Subcutaneous preadipocyte (primary cell): ENCODE data around the gene ADK. TPM values are rescaled to one million over a fixed set of nuclear protein-coding genes. Genes with fewer than 3 reads are reported as not detected.

Experiments used
- small RNA-seq: library from RNA; depleted of rRNA; stranded (forward); fragments of <200 nt; gene quantifications from one replicate; pipeline ENCODE3, GENCODE V24; 2012
- total RNA-seq: library from RNA; depleted of rRNA; stranded (reverse); fragments of >200 nt; gene quantifications from 2 replicates; pipeline ENCODE4 v1.2.3, GENCODE V29; 2012

Gene ADK
- total RNA-seq: 49.7 and 52.9 TPM in 2 replicates

GRCh38 chr10:74150990-74151878 is at the start of gene ADK:
Gene ADK, plus strand, starts transcription at chr10:74151221. Its CDS starts 58 bp downstream, at chr10:74151279.

GRCh38 chr10:74150204-74150989 is 624 bp upstream of the ADK start, which contains the start of gene AP3M1:
Gene AP3M1, minus strand, starts transcription at chr10:74150828. Its CDS starts 12,449 bp downstream, at chr10:74138379.

Small RNAs within 50 kb of the gene (small RNA-seq; reads per million reads assigned to genes)
- gene RF00019 (not detected), gene TIMM9P1 (not detected)

Other genes starting within 250 kb of the ADK start
- gene PLAU, start 240.1 kb upstream of the ADK start, total RNA-seq: 26.8 and 63.9 TPM in 2 replicates
- gene VCL, start 153.1 kb upstream of the ADK start, total RNA-seq: 147 and 223 TPM in 2 replicates
- gene AP3M1, start 393 bp upstream of the ADK start, total RNA-seq: 29.8 and 39.7 TPM in 2 replicates